A549 (cell line): ENCODE measurements around the gene EBP.

Experiments
- CHD2 ChIP-seq: fragments of 150-350 bp; IDR thresholded peaks from 2 replicates; pipeline ENCODE4 v1.6.1; 2014; ENCODE audit warnings: low read length; ENCODE audit not compliant: partially characterized antibody
- EP300 ChIP-seq, 2 experiments: fragments of >200 bp; sonication (Bioruptor Twin); formaldehyde crosslinking; IDR thresholded peaks; 2 replicates in 1 of 2; 3 replicates in 1 of 2; pipeline ENCODE4 v1.6.1; 2016 to 2017
- GATA3 ChIP-seq: IDR thresholded peaks from 2 replicates; pipeline ENCODE4 v1.6.1; 2012; ENCODE audit warnings: borderline replicate concordance
- MAFK ChIP-seq: fragments of 450-650 bp; IDR thresholded peaks from 2 replicates; pipeline ENCODE4 v1.6.1; 2014; ENCODE audit not compliant: partially characterized antibody
- MAX ChIP-seq: IDR thresholded peaks from 2 replicates; pipeline ENCODE4 v1.6.1; 2012
- NPAS2 ChIP-seq: fragments of 250-450 bp; sonication (Bioruptor Pico); IDR thresholded peaks from 2 replicates; pipeline ENCODE4 v1.8.0; 2022; ENCODE audit warnings: mild to moderate bottlenecking, moderate library complexity, borderline replicate concordance
- POLR2A ChIP-seq: IDR thresholded peaks from 2 replicates; pipeline ENCODE4 v1.6.1; 2012; ENCODE audit warnings: mild to moderate bottlenecking, low read length
- RAD21 ChIP-seq, 2 experiments: fragments of >200 bp in 1 of 2; sonication (Bioruptor Twin) in 1 of 2; formaldehyde crosslinking in 1 of 2; IDR thresholded peaks in 1 of 2; conservative IDR thresholded peaks in 1 of 2; 2 replicates in 1 of 2; 3 replicates in 1 of 2; pipeline ENCODE4 v1.6.1; 2012 to 2018; ENCODE audit warnings: inconsistent platforms in 1 of 2
- SREBF2 ChIP-seq: fragments of 450-650 bp; IDR thresholded peaks from 2 replicates; pipeline ENCODE4 v1.6.1; 2014; ENCODE audit warnings: mild to moderate bottlenecking, moderate library complexity
- TF ChIP-seq, protein P1 (sequence below): fragments of 250-450 bp; sonication (Bioruptor Pico); IDR thresholded peaks from 2 replicates; pipeline ENCODE4 v1.5.0; 2020; ENCODE audit warnings: low read depth, mild to moderate bottlenecking, moderate library complexity
- TF ChIP-seq, protein P2 (sequence below): fragments of >200 bp; sonication (Bioruptor Twin); formaldehyde crosslinking; IDR thresholded peaks from 3 replicates; pipeline ENCODE4 v1.5.1; 2016
- TF ChIP-seq, protein P3 (sequence below): fragments of 150-350 bp; IDR thresholded peaks from 2 replicates; pipeline ENCODE4 v1.6.1; 2014; ENCODE audit warnings: low read depth, mild to moderate bottlenecking, low read length

DNA sequence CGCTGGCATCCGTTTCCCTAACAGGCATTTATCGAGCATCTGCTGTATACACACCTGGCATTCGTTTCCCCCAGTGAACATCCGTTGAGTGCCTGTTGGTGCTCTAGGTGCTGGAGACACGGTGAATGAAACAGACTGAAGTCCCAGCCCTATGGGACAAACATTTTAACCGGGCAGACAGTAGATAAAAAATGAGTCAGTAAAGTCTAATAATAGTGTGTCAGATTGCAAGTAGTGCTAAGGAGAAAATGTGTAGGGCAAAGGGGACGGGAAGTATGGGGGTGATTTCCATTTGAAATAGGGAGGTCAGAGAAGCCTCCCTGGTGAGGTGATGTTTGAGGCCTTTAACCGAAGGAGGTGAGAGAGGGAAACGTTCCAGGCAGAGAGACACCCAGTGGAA, 5.3 kb upstream of the EBP start:
- TF ChIP-seq EP300 (IDR thresholded peaks at IDR 0.05) (no peak), GATA3 (no peak), POLR2A (no peak), SREBF2 (no peak), MAFK (no peak), CHD2 (no peak), MAX (no peak), NPAS2 (CRISPR knock-in tag) (no peak), RAD21 (conservative IDR thresholded peaks at IDR 0.05 in 1 of 2, IDR thresholded peaks at IDR 0.05 in 1 of 2) (no peak)
- TF ChIP-seq, protein P1, sequence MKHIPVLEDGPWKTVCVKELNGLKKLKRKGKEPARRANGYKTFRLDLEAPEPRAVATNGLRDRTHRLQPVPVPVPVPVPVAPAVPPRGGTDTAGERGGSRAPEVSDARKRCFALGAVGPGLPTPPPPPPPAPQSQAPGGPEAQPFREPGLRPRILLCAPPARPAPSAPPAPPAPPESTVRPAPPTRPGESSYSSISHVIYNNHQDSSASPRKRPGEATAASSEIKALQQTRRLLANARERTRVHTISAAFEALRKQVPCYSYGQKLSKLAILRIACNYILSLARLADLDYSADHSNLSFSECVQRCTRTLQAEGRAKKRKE (CRISPR knock-in tag), result no peak
- TF ChIP-seq, protein P2, sequence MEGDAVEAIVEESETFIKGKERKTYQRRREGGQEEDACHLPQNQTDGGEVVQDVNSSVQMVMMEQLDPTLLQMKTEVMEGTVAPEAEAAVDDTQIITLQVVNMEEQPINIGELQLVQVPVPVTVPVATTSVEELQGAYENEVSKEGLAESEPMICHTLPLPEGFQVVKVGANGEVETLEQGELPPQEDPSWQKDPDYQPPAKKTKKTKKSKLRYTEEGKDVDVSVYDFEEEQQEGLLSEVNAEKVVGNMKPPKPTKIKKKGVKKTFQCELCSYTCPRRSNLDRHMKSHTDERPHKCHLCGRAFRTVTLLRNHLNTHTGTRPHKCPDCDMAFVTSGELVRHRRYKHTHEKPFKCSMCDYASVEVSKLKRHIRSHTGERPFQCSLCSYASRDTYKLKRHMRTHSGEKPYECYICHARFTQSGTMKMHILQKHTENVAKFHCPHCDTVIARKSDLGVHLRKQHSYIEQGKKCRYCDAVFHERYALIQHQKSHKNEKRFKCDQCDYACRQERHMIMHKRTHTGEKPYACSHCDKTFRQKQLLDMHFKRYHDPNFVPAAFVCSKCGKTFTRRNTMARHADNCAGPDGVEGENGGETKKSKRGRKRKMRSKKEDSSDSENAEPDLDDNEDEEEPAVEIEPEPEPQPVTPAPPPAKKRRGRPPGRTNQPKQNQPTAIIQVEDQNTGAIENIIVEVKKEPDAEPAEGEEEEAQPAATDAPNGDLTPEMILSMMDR, result no peak
- TF ChIP-seq, protein P3, sequence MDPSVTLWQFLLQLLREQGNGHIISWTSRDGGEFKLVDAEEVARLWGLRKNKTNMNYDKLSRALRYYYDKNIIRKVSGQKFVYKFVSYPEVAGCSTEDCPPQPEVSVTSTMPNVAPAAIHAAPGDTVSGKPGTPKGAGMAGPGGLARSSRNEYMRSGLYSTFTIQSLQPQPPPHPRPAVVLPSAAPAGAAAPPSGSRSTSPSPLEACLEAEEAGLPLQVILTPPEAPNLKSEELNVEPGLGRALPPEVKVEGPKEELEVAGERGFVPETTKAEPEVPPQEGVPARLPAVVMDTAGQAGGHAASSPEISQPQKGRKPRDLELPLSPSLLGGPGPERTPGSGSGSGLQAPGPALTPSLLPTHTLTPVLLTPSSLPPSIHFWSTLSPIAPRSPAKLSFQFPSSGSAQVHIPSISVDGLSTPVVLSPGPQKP, result no peak
